Measurements from ENCODE around the gene SYT11. TPM values are rescaled to one million over a fixed set of nuclear protein-coding genes. Genes with fewer than 3 reads are reported as not detected.

Gene SYT11
- total and polyA plus RNA-seq, 2 of the 8 experiments (the other 6 are each of a cell fraction or from before 2014, with no cell fraction given), result 7.2 to 9.6 TPM

- TF ChIP-seq CHD7 (IDR thresholded peaks at IDR 0.05; ENCODE audit: insufficient replicate concordance, low read length) (no peak), USF2 (IDR thresholded peaks at IDR 0.05; ENCODE audit: low read length) (no peak), SRF (IDR thresholded peaks at IDR 0.05; ENCODE audit: low read depth, low read length) (peak; percentile 46; the same call in 1 of the 2 replicates), GABPA (IDR thresholded peaks at IDR 0.05; ENCODE audit: borderline replicate concordance, insufficient read depth, low read length) (peak; percentile 64; the same call in 1 of the 2 replicates), HDAC6 (IDR thresholded peaks at IDR 0.05; ENCODE audit: low read depth, low read length) (no peak), POLR2A (IDR thresholded peaks at IDR 0.05; ENCODE audit: control extremely low read depth in 1 of 2, low read depth in 2 of 2, low read length in 2 of 2) (peak; percentile 19 to 81)
Observed at GRCh38 chr1:155856975-155857930, 2.1 kb upstream of the SYT11 start, which contains the start of gene GON4L (continued).
